Nephron (organoid): Measurements from ENCODE around the gene ZNF775.
A peak's percentile ranks its signal among the peaks of the same experiment; 100 is the strongest.

ENCODE experiments used
- H3K27ac Mint-ChIP-seq, 3 experiments: 2 replicates each; pipeline ENCODE4 v1.8.0; 2020; ENCODE audit warnings: mixed read lengths in 3 of 3, mild to moderate bottlenecking in 2 of 3, moderate library complexity in 1 of 3
- H3K27me3 Mint-ChIP-seq: 2 replicates; pipeline ENCODE4 v1.8.0; 2021; ENCODE audit warnings: low read depth, mild to moderate bottlenecking, moderate library complexity, mixed read lengths
- H3K36me3 Mint-ChIP-seq: 2 replicates; pipeline ENCODE4 v1.8.0; 2020; ENCODE audit warnings: low read depth, mixed read lengths
- H3K4me1 Mint-ChIP-seq: 2 replicates; pipeline ENCODE4 v1.8.0; 2020; ENCODE audit warnings: mixed read lengths
- H3K4me3 Mint-ChIP-seq, 3 experiments: 2 replicates each; pipeline ENCODE4 v1.8.0; 2020; ENCODE audit warnings: mild to moderate bottlenecking in 3 of 3, mixed read lengths in 3 of 3, moderate library complexity in 2 of 3
- H3K9me3 Mint-ChIP-seq: 2 replicates; pipeline ENCODE4 v1.8.0; 2020; ENCODE audit warnings: mixed read lengths
- CTCF ChIP-seq, 3 experiments: fragments of 200-600 bp; sonication (generic); IDR thresholded peaks; one replicate each; pipeline ENCODE4 v1.5.0; 2021; ENCODE audit warnings: antibody characterized with exemption in 3 of 3; ENCODE audit not compliant: unreplicated experiment in 3 of 3

The ZNF775 gene

GRCh38 chr7:150374472-150374871 lies 4.7 kb upstream of the ZNF775 start:
- peaks cover 35% of the 10 kb centered on the region for H3K36me3 Mint-ChIP-seq
- TF ChIP-seq CTCF (IDR thresholded peaks at IDR 0.05; ENCODE audit: unreplicated experiment in 3 of 3): no peak
- peaks cover 64% of the 10 kb centered on the region for H3K4me1 Mint-ChIP-seq
- peak overlapping the region in 2 of 3 experiments; percentile 47 to 58 for H3K27ac Mint-ChIP-seq
- no peaks in the 10 kb centered on the region for H3K27me3 Mint-ChIP-seq
- no peaks in the 10 kb centered on the region for H3K9me3 Mint-ChIP-seq
- H3K4me3 Mint-ChIP-seq: peak overlapping the region in 1 of 3 experiments; percentile 5

- peak overlapping the region; percentile 64 to 89 (median 87) for H3K27ac Mint-ChIP-seq
- H3K9me3 Mint-ChIP-seq: no peaks in the 10 kb centered on the region
- peaks cover 64% of the 10 kb centered on the region for H3K4me1 Mint-ChIP-seq
- peaks cover 31% of the 10 kb centered on the region for H3K36me3 Mint-ChIP-seq
- no peaks in the 10 kb centered on the region for H3K27me3 Mint-ChIP-seq
- no peak for TF ChIP-seq CTCF (IDR thresholded peaks at IDR 0.05; ENCODE audit: unreplicated experiment in 3 of 3)
- peak overlapping the region; percentile 12 to 60 (median 22) for H3K4me3 Mint-ChIP-seq
Measured at GRCh38 chr7:150375662-150376521, 3.2 kb upstream of the ZNF775 start.

GRCh38 chr7:150376560-150376959 lies 2.6 kb upstream of the ZNF775 start:
- Mint-ChIP-seq H3K4me3 (peak overlapping the region in 2 of 3 experiments; percentile 13 to 60), H3K27me3 (no peaks in the 10 kb centered on the region), H3K36me3 (peaks cover 29% of the 10 kb centered on the region), H3K9me3 (no peaks in the 10 kb centered on the region), H3K4me1 (peaks cover 67% of the 10 kb centered on the region), H3K27ac (peak overlapping the region; percentile 64 to 89 (median 87))
- TF ChIP-seq CTCF (IDR thresholded peaks at IDR 0.05; ENCODE audit: unreplicated experiment in 3 of 3): no peak

- Mint-ChIP-seq H3K36me3 (peaks cover 29% of the 10 kb centered on the region), H3K27ac (peak overlapping the region; percentile 64 to 98 (median 95)), H3K27me3 (no peaks in the 10 kb centered on the region), H3K4me3 (peak overlapping the region; percentile 83 to 91 (median 90)), H3K9me3 (no peaks in the 10 kb centered on the region), H3K4me1 (peaks cover 69% of the 10 kb centered on the region)
- TF ChIP-seq CTCF (IDR thresholded peaks at IDR 0.05; ENCODE audit: unreplicated experiment in 3 of 3): no peak
Measured at GRCh38 chr7:150377196-150377595, 1.9 kb upstream of the ZNF775 start.

GRCh38 chr7:150377635-150378034 lies 1.5 kb upstream of the ZNF775 start:
- H3K9me3 Mint-ChIP-seq: no peaks in the 10 kb centered on the region
- H3K4me1 Mint-ChIP-seq: peaks cover 72% of the 10 kb centered on the region
- no peaks in the 10 kb centered on the region for H3K27me3 Mint-ChIP-seq
- peak overlapping the region; percentile 64 to 98 (median 95) for H3K27ac Mint-ChIP-seq
- TF ChIP-seq CTCF (IDR thresholded peaks at IDR 0.05; ENCODE audit: unreplicated experiment in 3 of 3): no peak
- peaks cover 27% of the 10 kb centered on the region for H3K36me3 Mint-ChIP-seq
- H3K4me3 Mint-ChIP-seq: peak overlapping the region; percentile 83 to 91 (median 90)
